HG03571 (cell line): ENCODE measurements around the gene NOP9.
A peak's percentile ranks its signal among the peaks of the same experiment; 100 is the strongest.
"Not testable (repeated sequence)": the region's sequence is repeated elsewhere in the genome, so short reads cannot be mapped to it uniquely, and the experiment has no call there.

Experiments used
- ATAC-seq: cut with Tn5 transposase; IDR thresholded peaks from one replicate; pipeline ENCODE4 v1.9.1; 2021; ENCODE audit not compliant: unreplicated experiment

NOP9 gene

GRCh38 chr14:24323341-24323740 lies 23.7 kb downstream of the NOP9 start:
- ATAC-seq = no peak

- no peak for ATAC-seq
Measured at GRCh38 chr14:24324024-24324423, 24.4 kb downstream of the NOP9 start.

GRCh38 chr14:24325041-24325530 lies 25.4 kb downstream of the NOP9 start:
- no peak for ATAC-seq

- no peak for ATAC-seq
Measured at GRCh38 chr14:24325963-24326362, 26.3 kb downstream of the NOP9 start.

- no peak for ATAC-seq
Measured at GRCh38 chr14:24327303-24327702, 27.7 kb downstream of the NOP9 start.

GRCh38 chr14:24327914-24328313 lies 28.3 kb downstream of the NOP9 start:
- not testable (repeated sequence) for ATAC-seq

GRCh38 chr14:24329073-24329663 lies 29.5 kb downstream of the NOP9 start:
- no peak for ATAC-seq

GRCh38 chr14:24329736-24330135 lies 30.1 kb downstream of the NOP9 start:
- ATAC-seq = no peak

GRCh38 chr14:24330973-24331674 lies 31.5 kb downstream of the NOP9 start:
- ATAC-seq = no peak

GRCh38 chr14:24331731-24332267 lies 32.1 kb downstream of the NOP9 start:
- ATAC-seq = no peak

GRCh38 chr14:24332268-24332993 lies 32.8 kb downstream of the NOP9 start:
- ATAC-seq = peak; percentile 83

GRCh38 chr14:24334431-24335291 lies 35.0 kb downstream of the NOP9 start, which contains the start of gene ADCY4:
Gene ADCY4, minus strand, starts transcription at chr14:24335071. Its CDS starts 419 bp downstream, at chr14:24334652.
- no peak for ATAC-seq

GRCh38 chr14:24335461-24336171 lies 36.0 kb downstream of the NOP9 start:
- ATAC-seq = no peak

- ATAC-seq = no peak
Measured at GRCh38 chr14:24337144-24337823, 37.6 kb downstream of the NOP9 start.

- no peak for ATAC-seq
Measured at GRCh38 chr14:24337824-24338175, 38.1 kb downstream of the NOP9 start.

GRCh38 chr14:24338843-24339242 lies 39.2 kb downstream of the NOP9 start:
- no peak for ATAC-seq

GRCh38 chr14:24339284-24340151 lies 39.9 kb downstream of the NOP9 start, which contains the start of gene RIPK3:
Gene RIPK3, minus strand, starts transcription at chr14:24339991. Its CDS starts 165 bp downstream, at chr14:24339826.
- ATAC-seq = peak; percentile 80

GRCh38 chr14:24340606-24341005 lies 41.0 kb downstream of the NOP9 start:
- no peak for ATAC-seq
